GM10847 (cell line): ENCODE measurements around the gene DACH1.

Experiments
- POLR2A ChIP-seq: IDR thresholded peaks from 2 replicates; pipeline ENCODE4 v1.6.1; 2011; ENCODE audit not compliant: insufficient read length; ENCODE audit errors: extremely low read depth

Gene DACH1

DNA sequence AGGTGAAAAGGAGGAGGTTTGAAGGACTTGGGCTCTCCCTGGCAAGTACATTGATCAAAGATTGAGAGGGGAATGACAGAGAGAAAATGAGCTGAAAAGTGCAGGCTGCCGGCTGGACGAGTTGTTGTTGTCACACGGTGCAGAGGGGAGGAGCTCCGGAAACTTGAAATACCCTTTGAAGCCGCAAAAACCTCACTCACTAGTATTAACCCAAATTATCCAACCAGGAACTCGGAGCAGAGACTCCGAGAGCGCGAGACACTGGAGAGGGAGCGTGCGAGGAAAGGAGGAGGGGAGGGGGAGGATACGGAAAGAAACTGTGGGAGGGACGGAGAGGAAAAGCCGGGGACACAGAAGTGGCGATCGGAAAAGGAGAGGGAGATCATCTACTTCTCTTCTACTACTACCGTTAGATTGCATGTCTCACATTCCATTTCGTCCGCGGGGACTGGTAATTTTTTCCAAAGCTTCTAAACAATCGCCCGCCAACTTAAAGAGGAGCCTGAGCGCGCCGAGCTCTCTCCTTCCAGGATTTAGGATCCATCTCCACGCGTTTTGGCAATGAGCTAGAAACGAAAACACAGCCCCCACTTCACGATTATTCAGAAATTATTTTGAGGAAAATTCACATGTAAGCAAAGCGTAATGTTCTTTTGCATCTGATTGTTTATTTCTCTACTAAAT is at the start of gene DACH1:
Gene DACH1, minus strand, starts transcription at position 74 of the 684 bp plus-strand sequence.
- TF ChIP-seq POLR2A, result no peak

- no peak for TF ChIP-seq POLR2A
Measured at GRCh38 chr13:71913717-71914116, 46.7 kb upstream of the DACH1 start.

DNA sequence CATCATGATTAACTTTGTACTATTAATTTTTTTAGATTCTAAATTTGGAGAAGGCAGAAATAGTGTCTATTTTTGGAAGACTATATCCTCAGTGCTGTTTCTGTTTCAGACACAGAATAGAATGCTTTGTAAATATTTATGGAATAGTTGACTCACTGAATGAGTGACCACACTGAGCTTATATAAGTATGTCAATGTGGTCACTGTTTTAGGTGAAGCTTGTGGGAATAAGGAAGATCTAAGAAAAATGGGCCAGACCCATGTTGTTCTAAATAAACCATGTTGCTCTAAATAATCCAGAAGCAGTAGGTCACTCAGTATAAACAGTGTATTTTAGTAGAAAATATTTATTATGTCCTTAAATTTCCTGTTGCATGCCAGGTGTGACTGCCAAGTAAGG is 45.5 kb upstream of the DACH1 start:
- TF ChIP-seq POLR2A, result no peak

DNA sequence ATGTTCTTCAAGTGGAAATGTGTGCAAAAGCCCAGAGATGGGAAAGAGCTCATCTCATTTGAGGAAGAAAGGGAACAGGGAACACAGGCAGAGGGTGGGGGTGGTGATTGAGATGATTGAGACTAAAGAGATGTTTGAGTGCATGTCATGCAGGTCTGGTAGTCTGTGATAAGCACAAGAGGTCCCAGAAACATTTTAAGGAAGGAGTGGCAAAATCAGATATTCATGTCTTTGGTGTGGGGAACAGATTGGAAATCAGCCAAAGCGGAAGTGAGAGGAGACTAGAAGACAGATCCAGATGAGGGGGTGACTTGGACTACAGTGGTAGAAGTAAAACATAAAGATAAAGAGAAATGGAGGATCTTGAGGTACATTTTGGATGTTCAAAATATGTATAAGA is 39.4 kb upstream of the DACH1 start:
- TF ChIP-seq POLR2A, result no peak

DNA sequence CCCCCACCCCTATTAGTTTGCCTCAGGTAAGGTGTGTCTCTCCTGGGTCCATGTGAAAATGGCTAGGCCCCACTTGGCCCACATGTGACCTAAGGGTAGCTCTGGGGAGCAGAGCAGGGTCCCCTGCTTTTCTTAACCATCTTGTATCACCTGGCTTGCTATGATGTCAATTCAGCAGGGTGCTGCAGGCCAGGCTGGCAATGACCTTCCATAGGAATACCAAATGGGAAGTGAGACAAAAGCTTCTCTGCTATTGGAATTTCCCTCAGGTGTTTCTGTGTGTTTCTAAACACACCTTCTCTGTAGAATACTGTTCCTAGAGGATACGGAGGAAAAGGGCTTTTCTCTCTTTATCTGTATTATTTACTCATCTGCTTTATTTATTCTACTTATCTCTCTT is 35.7 kb upstream of the DACH1 start:
- TF ChIP-seq POLR2A, result no peak

DNA sequence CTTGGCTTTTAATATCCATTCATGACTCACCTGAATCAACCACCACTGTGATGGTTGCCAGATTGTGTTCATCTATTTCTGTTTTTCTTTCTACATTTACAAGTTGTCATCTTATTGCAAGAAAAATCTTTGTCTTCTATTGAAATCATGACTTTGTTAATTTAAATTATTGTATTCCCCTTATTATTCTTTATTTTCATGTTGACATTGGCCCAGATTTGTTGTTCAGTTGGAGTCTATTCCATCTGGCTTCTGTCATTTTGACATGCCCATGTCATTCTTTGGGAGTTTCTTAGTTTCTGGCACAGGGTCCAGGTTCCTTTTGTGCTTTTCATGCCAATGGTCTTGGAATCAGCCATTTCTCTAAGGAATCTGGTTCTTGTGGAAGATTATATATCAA is 19.9 kb upstream of the DACH1 start:
- no peak for TF ChIP-seq POLR2A

GRCh38 chr13:71882120-71882519 is 15.1 kb upstream of the DACH1 start:
- TF ChIP-seq POLR2A, result no peak

DNA sequence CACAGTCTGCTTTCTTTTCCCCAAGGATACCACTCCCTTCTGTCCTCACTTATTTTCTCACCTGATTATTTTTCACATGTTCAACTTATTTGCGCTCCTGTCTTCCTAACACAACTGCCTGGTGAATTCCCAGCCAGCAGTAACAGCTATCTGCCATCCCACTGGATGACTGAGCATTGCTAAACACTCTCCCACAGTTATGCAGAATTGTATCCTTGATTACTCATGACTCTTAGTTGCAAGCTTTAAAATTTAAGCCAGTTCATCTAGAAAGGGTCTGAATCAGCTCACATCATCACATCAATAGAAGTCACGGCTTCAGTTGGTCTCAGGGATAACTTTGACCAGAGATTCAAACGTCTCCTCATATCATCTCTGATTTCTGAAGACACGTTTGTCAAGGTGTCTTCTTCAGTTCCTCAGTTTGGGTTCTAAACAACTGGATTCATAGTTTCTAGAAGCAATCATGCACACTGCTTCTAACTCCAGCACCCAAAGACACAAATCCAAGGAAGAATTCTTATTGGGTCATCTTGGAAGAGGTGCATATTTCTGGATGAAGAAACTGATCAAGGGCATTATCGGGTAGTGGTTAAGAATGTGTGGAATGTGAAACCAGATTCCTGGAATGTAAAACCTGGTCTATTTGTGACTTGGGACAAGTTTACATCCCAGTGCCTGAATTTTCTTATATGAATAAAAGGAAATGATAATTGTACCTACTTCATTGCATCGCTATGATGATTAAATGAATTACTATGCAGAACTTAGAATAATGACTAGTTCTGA is 13.9 kb upstream of the DACH1 start:
- TF ChIP-seq POLR2A, result no peak

DNA sequence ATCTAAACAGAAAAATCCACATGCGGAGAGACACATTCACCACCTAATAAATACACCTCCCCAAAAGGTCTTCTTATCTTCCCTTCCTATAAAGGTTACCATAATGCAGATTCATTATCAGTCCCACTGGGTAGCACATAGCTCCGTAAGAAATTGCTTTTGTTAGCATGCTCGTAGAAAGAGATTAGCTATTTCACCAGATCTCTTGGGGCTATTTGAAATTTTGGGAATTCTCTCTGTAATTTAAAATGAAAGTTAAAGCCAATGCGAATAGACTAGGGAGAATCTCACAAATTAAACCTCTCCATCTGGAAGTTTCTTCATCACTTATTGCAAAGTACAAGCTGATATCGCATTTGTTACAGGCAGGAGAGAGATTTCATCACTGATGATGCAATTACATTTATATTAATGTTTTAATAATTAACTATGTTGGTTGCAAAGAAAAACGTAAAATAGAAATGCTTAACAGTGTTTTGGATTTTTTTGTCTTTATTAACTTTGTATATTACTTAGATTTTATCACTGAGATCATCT is 12.9 kb upstream of the DACH1 start:
- no peak for TF ChIP-seq POLR2A

DNA sequence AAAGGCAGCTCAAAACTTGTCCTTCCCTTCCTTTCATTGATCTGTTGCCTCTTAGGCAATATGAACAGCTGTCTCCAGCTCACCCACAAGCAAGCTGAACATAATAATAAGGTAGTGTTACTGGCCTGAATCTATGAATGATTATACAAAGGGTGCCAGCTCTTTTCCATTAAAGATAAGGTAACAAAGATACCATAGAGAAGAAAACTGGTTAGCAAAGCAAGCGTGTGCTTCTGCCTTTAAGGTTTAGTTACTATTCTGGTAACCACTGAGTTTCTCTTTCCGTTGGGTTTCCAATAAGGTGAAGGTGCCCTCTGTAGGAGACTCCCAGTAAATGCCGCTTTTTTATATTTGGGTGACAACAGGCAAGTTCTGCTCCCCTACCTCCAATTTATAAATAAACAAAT is 12.1 kb upstream of the DACH1 start:
- no peak for TF ChIP-seq POLR2A

DNA sequence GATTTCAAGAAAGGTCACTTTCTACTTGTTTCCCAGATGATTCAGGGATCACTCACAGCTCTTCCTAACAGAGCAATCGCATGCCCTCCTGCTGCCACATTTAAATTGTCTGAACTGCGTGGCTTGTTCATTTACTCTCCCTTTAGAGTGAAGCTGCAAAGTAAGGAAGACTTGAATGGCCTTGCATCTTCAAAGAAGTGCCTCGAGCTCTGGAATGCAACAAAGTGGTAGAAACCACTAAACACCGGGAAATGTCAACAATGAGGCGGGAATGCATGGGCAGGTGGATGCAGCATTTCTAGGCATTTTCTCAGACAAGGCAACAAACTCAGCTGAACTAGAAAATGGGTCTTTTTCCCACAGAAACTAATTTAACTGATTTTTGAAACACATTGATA is 10.3 kb upstream of the DACH1 start:
- no peak for TF ChIP-seq POLR2A

- TF ChIP-seq POLR2A, result no peak
Measured at GRCh38 chr13:71876648-71877255, 9.7 kb upstream of the DACH1 start.

- TF ChIP-seq POLR2A, result no peak
Measured at GRCh38 chr13:71875823-71876222, 8.8 kb upstream of the DACH1 start.

- TF ChIP-seq POLR2A, result no peak
Measured at GRCh38 chr13:71874458-71874857, 7.5 kb upstream of the DACH1 start.

GRCh38 chr13:71873418-71874247 is 6.6 kb upstream of the DACH1 start:
- TF ChIP-seq POLR2A, result no peak
